Measurements from ENCODE around the gene TFCP2L1.
"Not testable (repeated sequence)": the region's sequence is repeated elsewhere in the genome, so short reads cannot be mapped to it uniquely, and the experiment has no call there.

TFCP2L1 gene

DNA sequence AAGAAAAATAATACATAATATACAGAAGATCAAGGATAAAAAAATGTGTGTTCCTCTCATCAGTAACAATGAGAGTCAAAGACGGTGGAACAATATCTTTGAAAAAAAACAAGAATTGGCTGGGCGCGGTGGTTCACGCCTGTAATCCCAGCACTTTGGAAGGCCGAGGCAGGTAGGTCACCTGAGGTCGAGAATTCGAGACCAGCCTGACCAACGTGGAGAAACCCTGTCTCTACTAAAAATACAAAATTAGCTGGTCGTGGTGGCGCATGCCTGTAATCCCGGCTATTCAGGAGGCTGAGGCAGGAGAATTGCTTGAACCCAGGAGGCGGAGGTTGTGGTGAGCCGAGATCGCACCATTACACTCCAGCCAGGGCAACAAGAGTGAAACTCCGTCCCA is 28.7 kb upstream of the TFCP2L1 start:
- not testable (repeated sequence) for H4K8ac ChIP-seq (ENCODE audit: low read depth, low read length); H3K18ac ChIP-seq (ENCODE audit: low read length); H3K27me3 ChIP-seq (ENCODE audit: control insufficient read depth in 3 of 3, insufficient read depth in 3 of 3, low read depth in 1 of 3, low read length in 3 of 3); DNase-seq (ENCODE audit: low spot score); H3K79me1 ChIP-seq (ENCODE audit: low read depth, low read length); H3K27ac ChIP-seq (replicated peaks; ENCODE audit: low read length); H2AK5ac ChIP-seq (ENCODE audit: low read depth, low read length); H3K36me3 ChIP-seq (replicated peaks in 1 of 2; ENCODE audit: control insufficient read depth in 2 of 2, insufficient read depth in 2 of 2, low read length in 2 of 2); H2AFZ ChIP-seq (ENCODE audit: low read length); H2BK120ac ChIP-seq (ENCODE audit: low read depth, low read length); H3K9ac ChIP-seq (ENCODE audit: low read depth, low read length, poor library complexity); H4K91ac ChIP-seq (ENCODE audit: low read depth, low read length, poor library complexity); H3K9me3 ChIP-seq (replicated peaks in 1 of 2; ENCODE audit: control insufficient read depth in 2 of 2, insufficient read depth in 1 of 2, low read depth in 1 of 2, low read length in 2 of 2); H2BK12ac ChIP-seq (ENCODE audit: low read length); H3K4me3 ChIP-seq (ENCODE audit: low read length in 2 of 2); H2BK5ac ChIP-seq (ENCODE audit: low read length); H3K23ac ChIP-seq (ENCODE audit: low read depth, low read length, poor library complexity); H3K4ac ChIP-seq (ENCODE audit: low read length); H3K4me1 ChIP-seq (ENCODE audit: control insufficient read depth in 2 of 2, insufficient read depth in 1 of 2, low read depth in 1 of 2, low read length in 2 of 2); H3K14ac ChIP-seq (ENCODE audit: low read length); H2BK15ac ChIP-seq (ENCODE audit: low read length); H3K4me2 ChIP-seq (ENCODE audit: insufficient read depth, low read length, poor library complexity, severe bottlenecking)
- WGBS, 2 donors (ENCODE audit: extremely low coverage in 2 of 2, insufficient read length in 2 of 2, insufficient replicate concordance in 1 of 2): no CpG with 5 or more reads among the region's 15 CpGs

DNA sequence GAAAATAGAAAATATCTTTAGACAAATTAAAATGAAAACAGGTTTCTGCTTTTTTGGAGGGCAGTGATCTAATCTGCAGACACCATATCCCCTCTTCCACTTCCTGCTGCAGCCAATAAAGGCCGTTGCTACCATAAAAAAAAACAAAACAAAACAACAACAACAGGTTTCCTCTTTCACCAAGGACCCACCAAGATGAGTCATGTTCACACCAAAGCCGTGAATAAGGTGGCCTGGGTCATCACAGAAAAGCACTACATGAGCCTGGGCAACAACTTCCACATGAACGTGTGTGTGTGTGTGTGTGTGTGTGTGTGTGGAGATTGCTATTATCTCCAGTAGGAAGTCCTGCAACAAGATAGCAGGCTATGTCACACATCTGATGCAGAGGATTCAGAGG is 24.8 kb upstream of the TFCP2L1 start:
- H2AK5ac ChIP-seq (ENCODE audit: low read depth, low read length): no peak overlapping the region
- no peak overlapping the region for H3K14ac ChIP-seq (ENCODE audit: low read length)
- H2BK12ac ChIP-seq (ENCODE audit: low read length): no peak overlapping the region
- no peak overlapping the region for H2AFZ ChIP-seq (ENCODE audit: low read length)
- no peak overlapping the region for H3K9ac ChIP-seq (ENCODE audit: low read depth, low read length, poor library complexity)
- DNase-seq (ENCODE audit: low spot score): no peak
- H3K36me3 ChIP-seq (replicated peaks in 1 of 2; ENCODE audit: control insufficient read depth in 2 of 2, insufficient read depth in 2 of 2, low read length in 2 of 2): no peaks in the 10 kb centered on the region
- no peak overlapping the region for H3K4ac ChIP-seq (ENCODE audit: low read length)
- H3K4me2 ChIP-seq (ENCODE audit: insufficient read depth, low read length, poor library complexity, severe bottlenecking): no peak overlapping the region
- H3K18ac ChIP-seq (ENCODE audit: low read length): no peak overlapping the region
- H3K27me3 ChIP-seq (ENCODE audit: control insufficient read depth in 3 of 3, insufficient read depth in 3 of 3, low read depth in 1 of 3, low read length in 3 of 3): no peaks in the 10 kb centered on the region
- no peak overlapping the region for H2BK5ac ChIP-seq (ENCODE audit: low read length)
- no peaks in the 10 kb centered on the region for H3K9me3 ChIP-seq (replicated peaks in 1 of 2; ENCODE audit: control insufficient read depth in 2 of 2, insufficient read depth in 1 of 2, low read depth in 1 of 2, low read length in 2 of 2)
- H3K4me3 ChIP-seq (ENCODE audit: low read length in 2 of 2): no peak overlapping the region
- H3K79me1 ChIP-seq (ENCODE audit: low read depth, low read length): no peaks in the 10 kb centered on the region
- H2BK120ac ChIP-seq (ENCODE audit: low read depth, low read length): no peak overlapping the region
- WGBS, 2 donors (ENCODE audit: extremely low coverage in 2 of 2, insufficient read length in 2 of 2, insufficient replicate concordance in 1 of 2): no CpG with 5 or more reads among the region's 3 CpGs
- H3K23ac ChIP-seq (ENCODE audit: low read depth, low read length, poor library complexity): no peak overlapping the region
- no peak overlapping the region for H2BK15ac ChIP-seq (ENCODE audit: low read length)
- no peak overlapping the region for H4K91ac ChIP-seq (ENCODE audit: low read depth, low read length, poor library complexity)
- no peak overlapping the region for H3K27ac ChIP-seq (replicated peaks; ENCODE audit: low read length)
- no peak overlapping the region for H4K8ac ChIP-seq (ENCODE audit: low read depth, low read length)
- no peaks in the 10 kb centered on the region for H3K4me1 ChIP-seq (ENCODE audit: control insufficient read depth in 2 of 2, insufficient read depth in 1 of 2, low read depth in 1 of 2, low read length in 2 of 2)

- H2BK12ac ChIP-seq (ENCODE audit: low read length): no peak overlapping the region
- H2AFZ ChIP-seq (ENCODE audit: low read length): no peak overlapping the region
- H3K9me3 ChIP-seq (replicated peaks in 1 of 2; ENCODE audit: control insufficient read depth in 2 of 2, insufficient read depth in 1 of 2, low read depth in 1 of 2, low read length in 2 of 2): no peaks in the 10 kb centered on the region
- H4K8ac ChIP-seq (ENCODE audit: low read depth, low read length): no peak overlapping the region
- H3K4ac ChIP-seq (ENCODE audit: low read length): no peak overlapping the region
- H3K4me2 ChIP-seq (ENCODE audit: insufficient read depth, low read length, poor library complexity, severe bottlenecking): no peak overlapping the region
- H3K18ac ChIP-seq (ENCODE audit: low read length): no peak overlapping the region
- no peak overlapping the region for H3K9ac ChIP-seq (ENCODE audit: low read depth, low read length, poor library complexity)
- no peak overlapping the region for H2BK5ac ChIP-seq (ENCODE audit: low read length)
- no peaks in the 10 kb centered on the region for H3K27me3 ChIP-seq (ENCODE audit: control insufficient read depth in 3 of 3, insufficient read depth in 3 of 3, low read depth in 1 of 3, low read length in 3 of 3)
- no peaks in the 10 kb centered on the region for H3K4me1 ChIP-seq (ENCODE audit: control insufficient read depth in 2 of 2, insufficient read depth in 1 of 2, low read depth in 1 of 2, low read length in 2 of 2)
- H4K91ac ChIP-seq (ENCODE audit: low read depth, low read length, poor library complexity): no peak overlapping the region
- H3K14ac ChIP-seq (ENCODE audit: low read length): no peak overlapping the region
- no peak overlapping the region for H3K27ac ChIP-seq (replicated peaks; ENCODE audit: low read length)
- H2BK15ac ChIP-seq (ENCODE audit: low read length): no peak overlapping the region
- no peak overlapping the region for H2BK120ac ChIP-seq (ENCODE audit: low read depth, low read length)
- H2AK5ac ChIP-seq (ENCODE audit: low read depth, low read length): no peak overlapping the region
- no peak for DNase-seq (ENCODE audit: low spot score)
- H3K36me3 ChIP-seq (replicated peaks in 1 of 2; ENCODE audit: control insufficient read depth in 2 of 2, insufficient read depth in 2 of 2, low read length in 2 of 2): no peaks in the 10 kb centered on the region
- H3K23ac ChIP-seq (ENCODE audit: low read depth, low read length, poor library complexity): no peak overlapping the region
- no peaks in the 10 kb centered on the region for H3K79me1 ChIP-seq (ENCODE audit: low read depth, low read length)
- H3K4me3 ChIP-seq (ENCODE audit: low read length in 2 of 2): no peak overlapping the region
Observed at GRCh38 chr2:121309323-121309722, 24.3 kb upstream of the TFCP2L1 start.

GRCh38 chr2:121307048-121307447 is 22.0 kb upstream of the TFCP2L1 start:
- no peak overlapping the region for H3K27ac ChIP-seq (replicated peaks; ENCODE audit: low read length)
- H3K27me3 ChIP-seq (ENCODE audit: control insufficient read depth in 3 of 3, insufficient read depth in 3 of 3, low read depth in 1 of 3, low read length in 3 of 3): no peaks in the 10 kb centered on the region
- no CpG with 5 or more reads among the region's 2 CpGs for WGBS, 2 donors (ENCODE audit: extremely low coverage in 2 of 2, insufficient read length in 2 of 2, insufficient replicate concordance in 1 of 2)
- H3K36me3 ChIP-seq (replicated peaks in 1 of 2; ENCODE audit: control insufficient read depth in 2 of 2, insufficient read depth in 2 of 2, low read length in 2 of 2): no peaks in the 10 kb centered on the region
- H2BK120ac ChIP-seq (ENCODE audit: low read depth, low read length): no peak overlapping the region
- H3K4ac ChIP-seq (ENCODE audit: low read length): no peak overlapping the region
- H2AK5ac ChIP-seq (ENCODE audit: low read depth, low read length): no peak overlapping the region
- no peak overlapping the region for H4K8ac ChIP-seq (ENCODE audit: low read depth, low read length)
- DNase-seq (ENCODE audit: low spot score): no peak
- H3K14ac ChIP-seq (ENCODE audit: low read length): no peak overlapping the region
- H3K23ac ChIP-seq (ENCODE audit: low read depth, low read length, poor library complexity): no peak overlapping the region
- H3K79me1 ChIP-seq (ENCODE audit: low read depth, low read length): no peaks in the 10 kb centered on the region
- H3K9ac ChIP-seq (ENCODE audit: low read depth, low read length, poor library complexity): no peak overlapping the region
- no peaks in the 10 kb centered on the region for H3K4me1 ChIP-seq (ENCODE audit: control insufficient read depth in 2 of 2, insufficient read depth in 1 of 2, low read depth in 1 of 2, low read length in 2 of 2)
- no peak overlapping the region for H2AFZ ChIP-seq (ENCODE audit: low read length)
- no peak overlapping the region for H3K4me2 ChIP-seq (ENCODE audit: insufficient read depth, low read length, poor library complexity, severe bottlenecking)
- H2BK15ac ChIP-seq (ENCODE audit: low read length): no peak overlapping the region
- no peak overlapping the region for H3K4me3 ChIP-seq (ENCODE audit: low read length in 2 of 2)
- no peak overlapping the region for H3K18ac ChIP-seq (ENCODE audit: low read length)
- no peak overlapping the region for H2BK5ac ChIP-seq (ENCODE audit: low read length)
- H4K91ac ChIP-seq (ENCODE audit: low read depth, low read length, poor library complexity): no peak overlapping the region
- no peaks in the 10 kb centered on the region for H3K9me3 ChIP-seq (replicated peaks in 1 of 2; ENCODE audit: control insufficient read depth in 2 of 2, insufficient read depth in 1 of 2, low read depth in 1 of 2, low read length in 2 of 2)
- no peak overlapping the region for H2BK12ac ChIP-seq (ENCODE audit: low read length)

All from neuronal stem cell (in vitro differentiated cells).